RKO (cell line): ENCODE data around the gene OMP.
A peak's percentile ranks its signal among the peaks of the same experiment; 100 is the strongest.

Experiments used
- DNase-seq: peaks from one replicate; pipeline ENCODE4 v3.0.0-alpha.2; 2016; ENCODE audit warnings: low spot score

Gene OMP

GRCh38 chr11:77123591-77123990, 21.0 kb downstream of the OMP start:
- DNase-seq: no peak

GRCh38 chr11:77124041-77124440, 21.4 kb downstream of the OMP start:
- no peak for DNase-seq

GRCh38 chr11:77124488-77124887, 21.8 kb downstream of the OMP start:
- no peak for DNase-seq

GRCh38 chr11:77125191-77125590, 22.6 kb downstream of the OMP start:
- DNase-seq: no peak

GRCh38 chr11:77125695-77126094, 23.1 kb downstream of the OMP start:
- no peak for DNase-seq

- DNase-seq: no peak
Observed at GRCh38 chr11:77126156-77126775, 23.6 kb downstream of the OMP start.

- DNase-seq: no peak
Observed at GRCh38 chr11:77126861-77127234, 24.2 kb downstream of the OMP start.

GRCh38 chr11:77127235-77127911, 24.7 kb downstream of the OMP start:
- DNase-seq: no peak

- no peak for DNase-seq
Observed at GRCh38 chr11:77127920-77128691, 25.5 kb downstream of the OMP start, which contains the start of gene MYO7A. MYO7A (plus strand) TSS chr11:77128246; CDS start chr11:77130635, 2,389 bp downstream.

GRCh38 chr11:77129069-77129841, 26.6 kb downstream of the OMP start:
- no peak for DNase-seq

GRCh38 chr11:77129842-77130756, 27.5 kb downstream of the OMP start:
- DNase-seq: no peak

- DNase-seq: no peak
Observed at GRCh38 chr11:77130763-77131513, 28.3 kb downstream of the OMP start.

- no peak for DNase-seq
Observed at GRCh38 chr11:77131560-77131959, 28.9 kb downstream of the OMP start.

- no peak for DNase-seq
Observed at GRCh38 chr11:77135069-77135468, 32.4 kb downstream of the OMP start.

- peak; percentile 62 for DNase-seq
Observed at GRCh38 chr11:77136074-77136473, 33.4 kb downstream of the OMP start.

GRCh38 chr11:77136784-77137420, 34.3 kb downstream of the OMP start:
- DNase-seq: no peak

GRCh38 chr11:77137421-77137820, 34.8 kb downstream of the OMP start:
- no peak for DNase-seq

- no peak for DNase-seq
Observed at GRCh38 chr11:77138106-77138649, 35.5 kb downstream of the OMP start.

GRCh38 chr11:77139201-77139600, 36.6 kb downstream of the OMP start:
- DNase-seq: no peak
